ENCODE data around the gene SLC25A21. TPM values are rescaled to one million over a fixed set of nuclear protein-coding genes. Genes with fewer than 3 reads are reported as not detected.
"Not testable (repeated sequence)": the region's sequence is repeated elsewhere in the genome, so short reads cannot be mapped to it uniquely, and the experiment has no call there.

The SLC25A21 gene
- total RNA-seq, 1 experiment from 2014 or later, result 1.4 TPM

DNA sequence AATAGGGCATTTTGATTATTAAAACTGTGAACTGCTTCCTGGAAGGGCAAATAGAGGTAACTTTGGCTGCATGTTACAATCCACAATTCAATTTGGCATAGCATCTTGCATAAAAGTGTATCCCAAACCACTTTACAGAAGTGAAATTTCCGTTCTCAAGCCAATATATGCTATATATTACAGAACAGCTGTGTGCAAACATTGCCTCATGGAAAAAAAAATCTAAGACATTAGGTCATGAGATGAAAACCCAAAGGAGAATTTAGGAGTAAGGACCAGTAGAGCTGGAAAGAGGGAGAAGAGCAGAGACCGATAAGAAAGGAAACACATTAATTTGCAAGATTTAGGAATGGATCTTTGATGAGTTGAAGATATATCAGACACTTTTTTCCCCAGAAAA, 271.6 kb downstream of the SLC25A21 start:
- POLR2A ChIA-PET, result no interaction called here
- BruUV-seq (replicated peaks), result no TSS peak
- Mint-ChIP-seq H3K27ac (ENCODE audit: low read depth, unreplicated experiment) (no peak overlapping the region), H3K36me3 (ENCODE audit: insufficient read depth, unreplicated experiment) (no peaks in the 10 kb centered on the region), H3K9me3 (ENCODE audit: unreplicated experiment) (peaks cover 7% of the 10 kb centered on the region), H3K4me1 (ENCODE audit: insufficient read depth, unreplicated experiment) (peaks cover 7% of the 10 kb centered on the region), H3K27me3 (ENCODE audit: insufficient read depth, unreplicated experiment) (no peaks in the 10 kb centered on the region), H3K4me3 (ENCODE audit: unreplicated experiment) (no peak overlapping the region)
- intact Hi-C loops (cut with micrococcal nuclease), result no loop called here
- CTCF ChIA-PET, result interaction anchor here (0.5 kb wide), 1 partner anchor 13 kb away, joined by 3 read pairs; no protein-coding TSS in a partner anchor
- DNase-seq (ENCODE audit: unreplicated experiment), result no peak
- TF ChIP-seq, protein P1, sequence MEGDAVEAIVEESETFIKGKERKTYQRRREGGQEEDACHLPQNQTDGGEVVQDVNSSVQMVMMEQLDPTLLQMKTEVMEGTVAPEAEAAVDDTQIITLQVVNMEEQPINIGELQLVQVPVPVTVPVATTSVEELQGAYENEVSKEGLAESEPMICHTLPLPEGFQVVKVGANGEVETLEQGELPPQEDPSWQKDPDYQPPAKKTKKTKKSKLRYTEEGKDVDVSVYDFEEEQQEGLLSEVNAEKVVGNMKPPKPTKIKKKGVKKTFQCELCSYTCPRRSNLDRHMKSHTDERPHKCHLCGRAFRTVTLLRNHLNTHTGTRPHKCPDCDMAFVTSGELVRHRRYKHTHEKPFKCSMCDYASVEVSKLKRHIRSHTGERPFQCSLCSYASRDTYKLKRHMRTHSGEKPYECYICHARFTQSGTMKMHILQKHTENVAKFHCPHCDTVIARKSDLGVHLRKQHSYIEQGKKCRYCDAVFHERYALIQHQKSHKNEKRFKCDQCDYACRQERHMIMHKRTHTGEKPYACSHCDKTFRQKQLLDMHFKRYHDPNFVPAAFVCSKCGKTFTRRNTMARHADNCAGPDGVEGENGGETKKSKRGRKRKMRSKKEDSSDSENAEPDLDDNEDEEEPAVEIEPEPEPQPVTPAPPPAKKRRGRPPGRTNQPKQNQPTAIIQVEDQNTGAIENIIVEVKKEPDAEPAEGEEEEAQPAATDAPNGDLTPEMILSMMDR (IDR thresholded peaks at IDR 0.05; ENCODE audit: unreplicated experiment), result no peak

DNA sequence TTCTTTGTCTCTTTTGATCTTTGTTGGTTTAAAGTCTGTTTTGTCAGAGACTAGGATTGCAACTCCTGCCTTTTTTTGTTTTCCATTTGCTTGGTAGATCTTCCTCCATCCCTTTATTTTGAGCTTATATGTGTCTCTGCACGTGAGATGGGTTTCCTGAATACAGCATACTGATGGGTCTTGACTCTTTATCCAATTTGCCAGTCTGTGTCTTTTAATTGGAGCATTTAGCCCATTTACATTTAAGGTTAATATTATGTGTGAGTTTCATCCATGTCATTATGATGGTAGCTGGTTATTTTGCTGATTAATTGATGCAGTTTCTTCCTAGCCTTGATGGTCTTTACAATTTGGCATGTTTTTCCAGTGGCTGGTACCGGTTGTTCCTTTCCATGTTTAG, 276.1 kb downstream of the SLC25A21 start:
- H3K4me3 Mint-ChIP-seq (ENCODE audit: unreplicated experiment); CTCF ChIA-PET; H3K36me3 Mint-ChIP-seq (ENCODE audit: insufficient read depth, unreplicated experiment); BruUV-seq (replicated peaks); H3K4me1 Mint-ChIP-seq (ENCODE audit: insufficient read depth, unreplicated experiment); intact Hi-C loops (cut with micrococcal nuclease); H3K27ac Mint-ChIP-seq (ENCODE audit: low read depth, unreplicated experiment); H3K9me3 Mint-ChIP-seq (ENCODE audit: unreplicated experiment); DNase-seq (ENCODE audit: unreplicated experiment); H3K27me3 Mint-ChIP-seq (ENCODE audit: insufficient read depth, unreplicated experiment); POLR2A ChIA-PET: not testable (repeated sequence)

DNA sequence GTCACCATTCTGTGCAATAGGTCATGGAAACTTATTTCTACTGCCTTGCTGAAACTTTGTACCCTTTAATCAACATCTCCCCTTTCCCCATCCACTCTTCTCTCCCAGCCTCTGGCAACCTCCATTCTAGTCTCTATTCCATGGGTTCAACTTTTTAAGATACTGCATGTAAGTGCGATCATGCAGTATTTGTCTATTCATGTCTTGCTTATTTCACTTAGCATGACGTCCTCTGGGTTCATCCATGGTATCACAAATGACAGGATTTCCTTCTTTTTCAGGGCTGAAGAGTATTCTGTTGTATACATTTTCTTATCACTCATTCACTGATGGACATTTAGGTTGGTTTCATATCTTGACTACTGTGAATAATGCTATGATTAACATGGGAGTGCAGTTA, 288.4 kb downstream of the SLC25A21 start:
- no peak overlapping the region for H3K27ac Mint-ChIP-seq (ENCODE audit: low read depth, unreplicated experiment)
- no TSS peak for BruUV-seq (replicated peaks)
- H3K4me3 Mint-ChIP-seq (ENCODE audit: unreplicated experiment), result no peak overlapping the region
- DNase-seq (ENCODE audit: unreplicated experiment), result no peak
- H3K36me3 Mint-ChIP-seq (ENCODE audit: insufficient read depth, unreplicated experiment), result no peaks in the 10 kb centered on the region
- POLR2A ChIA-PET, result no interaction called here
- CTCF ChIA-PET, result no interaction called here
- no peaks in the 10 kb centered on the region for H3K4me1 Mint-ChIP-seq (ENCODE audit: insufficient read depth, unreplicated experiment)
- intact Hi-C loops (cut with micrococcal nuclease), result no loop called here
- TF ChIP-seq, protein P1 (IDR thresholded peaks at IDR 0.05; ENCODE audit: unreplicated experiment), result no peak
- peaks cover 7% of the 10 kb centered on the region for H3K9me3 Mint-ChIP-seq (ENCODE audit: unreplicated experiment)
- H3K27me3 Mint-ChIP-seq (ENCODE audit: insufficient read depth, unreplicated experiment), result no peaks in the 10 kb centered on the region

DNA sequence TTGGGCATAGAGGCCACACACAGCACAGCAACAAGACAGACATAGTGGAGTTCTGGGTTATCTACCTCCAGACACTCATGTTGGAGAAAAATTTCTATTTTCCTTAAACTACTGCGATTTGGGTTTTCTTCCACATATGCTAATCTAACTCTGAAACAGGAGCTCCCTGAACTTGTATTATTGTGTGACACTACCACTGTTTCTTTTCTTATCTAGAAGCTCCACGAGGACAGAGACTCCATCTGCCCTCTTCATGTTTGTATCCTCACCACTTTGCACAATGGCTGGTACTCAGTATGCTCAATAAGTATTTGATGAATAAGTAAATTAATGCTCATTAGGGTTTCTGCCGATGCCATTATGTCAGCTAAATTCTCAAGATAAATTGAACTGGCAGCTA, 292.1 kb downstream of the SLC25A21 start:
- no peaks in the 10 kb centered on the region for H3K27me3 Mint-ChIP-seq (ENCODE audit: insufficient read depth, unreplicated experiment)
- ChIA-PET CTCF (no interaction called here), POLR2A (no interaction called here)
- BruUV-seq (replicated peaks), result no TSS peak
- intact Hi-C loops (cut with micrococcal nuclease), result no loop called here
- peaks cover 7% of the 10 kb centered on the region for H3K9me3 Mint-ChIP-seq (ENCODE audit: unreplicated experiment)
- no peak overlapping the region for H3K27ac Mint-ChIP-seq (ENCODE audit: low read depth, unreplicated experiment)
- TF ChIP-seq, protein P1 (IDR thresholded peaks at IDR 0.05; ENCODE audit: unreplicated experiment), result no peak
- DNase-seq (ENCODE audit: unreplicated experiment), result no peak
- no peaks in the 10 kb centered on the region for H3K36me3 Mint-ChIP-seq (ENCODE audit: insufficient read depth, unreplicated experiment)
- no peak overlapping the region for H3K4me3 Mint-ChIP-seq (ENCODE audit: unreplicated experiment)
- no peaks in the 10 kb centered on the region for H3K4me1 Mint-ChIP-seq (ENCODE audit: insufficient read depth, unreplicated experiment)

DNA sequence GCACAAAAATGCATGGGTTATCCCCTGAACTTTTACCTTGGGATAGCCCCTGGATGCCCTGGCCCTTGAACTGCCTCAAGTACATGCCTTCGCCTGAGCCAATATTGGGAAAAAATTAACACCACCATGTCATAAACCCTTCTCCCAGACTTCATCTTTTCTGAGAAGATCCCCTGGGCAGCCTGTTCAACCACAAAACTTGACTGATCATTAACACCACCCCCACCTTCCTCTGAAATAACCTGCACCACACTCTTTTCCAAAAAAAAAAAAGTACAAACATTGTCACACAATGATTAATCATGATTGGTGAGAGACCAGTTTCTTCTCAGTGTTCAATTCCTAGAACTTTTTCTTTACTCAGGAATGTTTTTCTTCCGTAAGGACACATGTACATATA, 292.8 kb downstream of the SLC25A21 start:
- Mint-ChIP-seq H3K27ac (ENCODE audit: low read depth, unreplicated experiment) (no peak overlapping the region), H3K4me3 (ENCODE audit: unreplicated experiment) (no peak overlapping the region), H3K27me3 (ENCODE audit: insufficient read depth, unreplicated experiment) (no peaks in the 10 kb centered on the region), H3K36me3 (ENCODE audit: insufficient read depth, unreplicated experiment) (no peaks in the 10 kb centered on the region), H3K4me1 (ENCODE audit: insufficient read depth, unreplicated experiment) (peaks cover 4% of the 10 kb centered on the region), H3K9me3 (ENCODE audit: unreplicated experiment) (peaks cover 7% of the 10 kb centered on the region)
- BruUV-seq (replicated peaks), result no TSS peak
- ChIA-PET POLR2A (no interaction called here), CTCF (no interaction called here)
- no peak for DNase-seq (ENCODE audit: unreplicated experiment)
- intact Hi-C loops (cut with micrococcal nuclease), result no loop called here
- TF ChIP-seq, protein P1 (IDR thresholded peaks at IDR 0.05; ENCODE audit: unreplicated experiment), result no peak

All from MCF 10A (cell line).